GM19023 (cell line): Measurements from ENCODE around the gene ZNF674.
"Not testable (repeated sequence)": the region's sequence is repeated elsewhere in the genome, so short reads cannot be mapped to it uniquely, and the experiment has no call there.

Source experiments
- ATAC-seq: cut with Tn5 transposase; IDR thresholded peaks from one replicate; pipeline ENCODE4 v1.9.1; 2021; ENCODE audit warnings: mild to moderate bottlenecking, moderate library complexity; ENCODE audit not compliant: unreplicated experiment

ZNF674 gene

DNA sequence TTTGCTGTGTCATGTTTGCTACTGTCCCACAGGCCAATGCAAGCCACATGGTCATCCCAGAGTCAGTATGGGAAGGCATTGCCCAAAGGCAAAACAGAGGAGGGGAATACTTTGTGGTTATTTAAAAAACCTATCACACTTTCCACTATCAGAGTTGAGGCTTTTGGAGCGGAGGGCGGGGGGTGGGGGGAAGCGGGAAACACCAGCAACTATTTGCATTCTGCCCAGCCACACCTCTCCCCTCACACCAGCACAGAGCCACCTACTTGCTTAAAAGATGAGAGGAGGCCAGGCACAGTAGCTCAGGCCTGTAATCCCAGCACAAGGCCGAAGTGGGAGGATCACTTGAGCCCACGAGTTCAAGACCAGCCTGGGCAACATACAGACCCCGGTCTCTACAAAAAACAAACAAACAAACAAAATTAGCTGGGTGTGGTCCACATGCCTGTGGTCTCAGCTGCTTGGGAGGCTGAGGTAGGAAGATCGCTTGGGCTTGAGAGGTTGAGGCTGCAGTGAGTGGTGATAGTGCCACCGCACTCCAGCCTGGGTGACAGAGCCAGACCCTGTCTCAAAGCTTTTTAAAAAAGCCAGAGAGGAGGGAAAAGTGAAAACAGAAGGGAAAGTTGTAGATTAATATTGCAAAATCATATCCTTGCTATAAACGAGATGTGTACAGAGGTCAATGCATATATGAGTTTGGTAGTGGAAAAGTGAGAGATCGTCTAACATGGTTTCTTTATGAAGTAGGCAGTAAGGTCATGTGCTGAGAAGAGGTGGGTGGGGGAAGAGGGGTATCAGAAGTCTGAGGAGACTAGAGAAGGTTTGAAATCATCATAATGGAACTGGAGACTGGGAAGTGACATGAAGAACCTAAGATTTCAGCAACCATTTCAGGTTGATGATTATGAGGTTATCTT lies 26.5 kb upstream of the ZNF674 start:
- ATAC-seq, result no peak

DNA sequence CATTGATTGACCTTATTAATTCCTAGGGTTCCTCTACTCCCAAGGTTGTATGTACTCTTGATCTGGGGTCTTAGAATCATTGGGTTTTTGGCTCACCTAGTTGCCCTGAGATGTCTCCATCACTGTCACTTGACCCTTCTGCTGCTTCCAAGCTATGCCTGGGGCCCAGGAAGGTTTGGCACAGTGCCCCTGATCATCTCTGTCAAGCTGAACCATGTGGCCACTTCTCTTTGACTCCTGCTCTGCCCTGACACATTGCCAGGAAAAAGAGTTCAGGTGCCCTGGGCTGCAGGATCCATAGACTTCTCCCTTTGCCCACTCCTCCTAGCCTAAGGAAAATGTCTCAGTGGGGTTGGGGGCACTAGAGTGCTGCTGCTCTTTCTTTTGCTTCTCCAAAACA lies 24.4 kb upstream of the ZNF674 start:
- no peak for ATAC-seq

DNA sequence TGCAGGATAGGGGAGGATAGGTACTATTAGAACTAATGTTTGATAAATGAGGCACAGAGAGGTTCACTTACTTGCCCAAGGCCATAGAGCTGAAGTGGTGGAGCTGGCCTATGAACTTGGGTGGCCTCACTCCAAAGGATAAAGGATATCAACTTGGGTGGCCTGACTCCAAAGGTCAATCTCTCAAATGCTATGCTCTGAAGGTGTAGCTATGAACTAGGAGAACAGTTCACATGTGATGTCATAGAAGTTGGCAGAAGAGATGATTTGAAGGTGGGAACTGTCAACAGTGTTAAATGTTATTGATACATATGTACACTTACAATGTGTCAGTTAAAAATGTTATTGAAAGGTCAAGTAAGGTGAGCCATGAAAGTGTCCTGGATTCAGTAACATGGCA lies 22.2 kb upstream of the ZNF674 start:
- ATAC-seq, result no peak

DNA sequence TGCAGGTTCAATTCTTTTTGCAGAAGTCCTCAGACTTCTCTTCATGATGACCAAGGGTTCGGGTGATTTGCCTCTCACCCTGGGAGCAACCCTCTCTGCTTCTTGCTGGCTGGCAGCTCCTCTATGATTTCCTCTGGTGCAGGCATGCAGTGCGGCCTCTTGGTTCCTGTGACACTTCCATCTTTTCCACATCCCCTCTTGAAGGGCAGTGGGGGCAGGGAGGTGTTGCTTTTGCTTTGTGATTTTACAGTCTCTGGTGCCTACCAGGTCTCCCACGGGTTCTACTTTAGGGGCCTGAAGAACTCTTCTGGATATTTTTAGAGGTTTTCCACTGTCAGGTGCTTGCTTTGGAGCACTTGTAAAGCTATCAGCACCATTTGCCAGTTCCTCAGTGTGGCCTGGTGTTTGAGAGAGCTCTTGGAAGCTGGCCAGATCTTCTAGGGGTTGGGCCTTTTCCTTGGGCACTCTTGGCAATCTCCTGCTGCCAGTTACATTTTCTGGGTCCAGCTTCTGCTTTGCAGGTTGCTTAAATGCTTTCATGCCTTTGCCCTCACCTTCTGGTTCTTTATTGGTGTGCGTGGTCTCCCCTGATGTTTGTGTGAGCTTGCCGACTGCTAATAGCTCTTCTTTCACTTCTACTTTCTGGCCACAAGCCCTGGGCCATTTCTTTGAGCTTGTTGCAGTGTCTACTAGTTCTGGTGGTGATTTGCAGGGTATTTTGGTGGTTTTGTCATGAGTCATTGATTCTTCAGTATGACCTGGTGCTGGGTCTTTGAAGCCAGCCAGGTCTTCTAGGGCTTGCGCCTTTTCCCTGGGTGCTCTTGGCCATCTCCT lies 16.8 kb upstream of the ZNF674 start:
- ATAC-seq, result peak; percentile 99

DNA sequence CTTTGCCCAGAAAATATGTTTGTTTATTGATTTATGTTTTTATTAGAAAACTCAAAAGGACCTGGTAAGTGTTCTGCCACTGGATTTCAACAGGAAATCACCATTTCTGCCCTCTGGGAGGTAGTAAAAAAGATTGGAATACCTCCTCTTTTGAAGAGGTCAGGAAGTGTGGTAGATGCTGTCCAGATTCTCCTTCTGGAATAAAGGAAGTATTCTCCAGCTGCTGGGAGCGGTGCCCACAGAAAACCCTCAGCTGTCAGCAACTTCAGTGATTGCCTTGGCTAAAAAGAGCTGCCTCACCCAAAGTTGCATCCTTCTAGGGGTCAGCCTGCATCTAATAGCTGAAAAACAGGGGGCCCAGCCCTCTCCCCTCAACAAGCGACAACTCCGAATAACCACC lies 13.8 kb upstream of the ZNF674 start:
- ATAC-seq, result no peak

DNA sequence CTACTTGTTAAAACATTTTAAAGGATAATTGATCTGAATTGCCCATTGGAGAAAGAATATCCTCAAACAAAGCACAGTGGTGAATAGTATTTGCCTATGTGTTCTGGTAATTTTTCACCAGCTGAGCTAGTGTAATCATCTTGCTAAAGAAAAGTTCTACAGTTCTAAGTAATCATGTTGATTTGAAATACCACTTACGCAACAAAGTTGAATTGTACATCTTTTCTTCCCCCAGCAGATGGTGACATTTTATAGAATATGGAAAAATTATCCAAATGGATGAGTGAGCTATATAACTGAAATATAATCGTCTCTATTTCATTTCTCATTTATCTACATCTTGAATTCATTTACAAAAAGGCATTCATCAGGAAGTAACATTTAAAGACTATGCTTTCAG lies 9.7 kb upstream of the ZNF674 start:
- no peak for ATAC-seq

DNA sequence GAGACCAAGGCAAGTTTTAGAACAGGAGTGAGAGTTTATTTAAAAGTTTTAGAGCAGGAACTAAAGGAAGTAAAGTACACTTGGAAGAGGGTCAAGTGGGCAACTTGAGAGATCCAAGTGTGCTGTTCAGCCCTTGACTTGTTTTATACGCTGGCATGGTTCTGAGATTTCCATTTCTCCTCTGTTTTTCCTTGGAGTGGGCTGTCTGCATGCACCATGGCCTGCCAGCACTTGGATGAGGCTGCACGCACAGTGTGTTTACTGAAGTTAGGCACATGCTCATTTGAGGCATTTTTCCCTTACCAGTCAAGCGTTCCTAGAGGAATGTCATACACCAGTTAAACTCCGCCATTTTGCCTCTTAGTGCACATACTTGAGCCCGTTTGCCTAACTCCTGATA lies 8.7 kb upstream of the ZNF674 start:
- ATAC-seq, result no peak

DNA sequence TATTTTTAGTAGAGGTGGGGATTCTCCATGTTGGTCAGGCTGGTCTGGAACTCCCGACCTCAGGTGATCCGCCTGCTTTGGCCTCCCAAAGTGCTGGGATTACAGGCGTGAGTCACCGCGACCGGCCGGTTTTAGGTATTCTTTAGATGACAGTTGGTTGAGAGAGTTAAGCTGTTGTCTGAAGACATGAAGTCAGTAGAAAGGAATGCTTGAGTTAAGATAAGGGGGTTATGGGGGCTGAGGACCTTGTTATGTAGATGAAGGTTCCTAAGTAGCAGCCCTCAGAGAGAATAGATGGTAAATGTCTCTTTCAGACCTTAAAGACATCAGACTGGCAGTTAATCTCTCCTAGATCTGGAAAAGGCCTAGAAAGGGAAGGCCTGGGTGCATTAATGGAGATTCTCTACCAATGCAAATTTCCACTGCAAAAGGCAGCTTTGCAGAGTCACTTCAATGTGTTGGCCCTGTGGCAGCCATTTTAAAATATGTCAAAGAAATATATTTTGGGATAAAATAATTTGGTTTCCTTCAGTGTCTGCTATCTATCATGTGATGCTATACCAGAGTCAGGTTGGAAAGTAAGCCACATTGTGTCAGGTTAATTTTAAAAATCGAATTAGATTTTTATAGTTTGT lies 6.4 kb upstream of the ZNF674 start:
- no peak for ATAC-seq

DNA sequence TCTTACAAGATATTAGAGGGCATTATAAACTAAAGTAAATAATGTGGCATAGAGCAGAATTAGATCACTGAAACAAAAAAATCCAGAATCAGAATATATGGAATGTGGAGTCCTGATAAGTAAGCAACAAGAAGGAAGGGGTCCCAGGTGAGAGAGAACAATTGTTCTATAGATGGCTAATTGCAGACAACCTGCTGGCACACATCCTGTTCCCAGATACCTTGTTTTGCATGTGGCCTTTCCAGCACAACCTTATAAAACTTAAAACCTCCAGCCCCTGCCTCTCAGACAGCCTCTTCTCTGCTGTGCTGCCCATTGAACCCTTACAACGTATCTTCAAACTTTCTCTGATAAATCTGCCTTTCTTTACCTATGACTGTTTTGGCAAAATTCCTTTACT lies 4.7 kb upstream of the ZNF674 start:
- ATAC-seq, result no peak

DNA sequence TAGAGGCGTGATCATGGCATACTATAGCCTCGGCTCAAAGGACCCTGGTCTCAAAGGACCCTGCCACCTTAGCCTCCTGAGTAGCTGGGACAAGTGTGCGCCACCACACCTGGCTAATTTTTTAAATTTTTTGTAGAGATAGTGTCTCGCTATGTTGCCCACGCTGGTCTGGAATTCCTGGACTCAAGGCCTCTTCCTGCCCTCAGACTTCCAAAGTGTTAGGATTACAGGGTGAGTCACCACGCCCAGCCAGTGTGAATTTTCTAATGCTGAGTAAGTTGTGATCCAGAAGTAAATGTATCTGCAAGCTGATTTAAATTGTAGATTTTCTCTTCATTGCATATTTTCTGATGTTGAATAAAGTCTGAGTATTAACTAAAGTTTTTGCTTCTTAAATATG lies 2.6 kb upstream of the ZNF674 start:
- ATAC-seq, result no peak

DNA sequence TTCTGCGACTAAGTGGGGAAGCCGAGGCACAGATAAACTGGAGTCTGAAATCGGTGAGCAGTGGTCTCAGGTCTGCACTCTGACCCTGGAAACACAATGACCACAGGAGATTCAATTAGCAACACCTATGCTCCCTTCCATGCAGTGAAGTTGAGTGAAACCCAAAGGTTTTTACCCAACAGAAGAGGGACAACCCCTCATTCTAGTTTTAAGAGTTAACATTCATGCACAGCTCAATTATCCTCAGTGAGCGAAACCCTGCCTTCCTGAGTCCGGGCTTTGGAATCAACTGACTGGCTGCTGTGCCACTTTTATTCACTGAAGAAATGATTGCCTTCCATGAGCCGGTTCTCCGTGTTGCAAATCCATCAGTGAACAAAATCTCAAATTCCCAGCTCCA lies 694 bp downstream of the ZNF674 start:
- ATAC-seq, result not testable (repeated sequence)

DNA sequence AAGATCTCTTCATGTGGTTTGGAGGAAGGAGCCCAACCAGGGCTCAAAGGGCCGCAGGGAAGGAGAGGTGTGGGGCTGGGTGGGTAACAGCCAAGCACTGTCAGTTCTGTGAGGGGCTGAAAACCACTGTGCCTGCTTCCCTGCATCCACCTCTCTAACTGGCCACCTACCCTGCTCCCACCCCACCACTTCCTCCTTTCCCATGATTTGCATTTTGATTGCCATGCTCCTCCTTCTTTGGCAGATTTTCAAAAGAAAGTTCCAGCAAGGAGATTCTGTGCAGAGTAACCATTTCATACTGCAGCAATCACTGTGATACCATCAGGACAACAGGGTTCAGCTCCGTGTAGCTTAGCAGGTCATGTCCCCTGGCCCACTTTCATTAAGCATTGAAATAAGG lies 1.8 kb downstream of the ZNF674 start:
- ATAC-seq, result no peak

DNA sequence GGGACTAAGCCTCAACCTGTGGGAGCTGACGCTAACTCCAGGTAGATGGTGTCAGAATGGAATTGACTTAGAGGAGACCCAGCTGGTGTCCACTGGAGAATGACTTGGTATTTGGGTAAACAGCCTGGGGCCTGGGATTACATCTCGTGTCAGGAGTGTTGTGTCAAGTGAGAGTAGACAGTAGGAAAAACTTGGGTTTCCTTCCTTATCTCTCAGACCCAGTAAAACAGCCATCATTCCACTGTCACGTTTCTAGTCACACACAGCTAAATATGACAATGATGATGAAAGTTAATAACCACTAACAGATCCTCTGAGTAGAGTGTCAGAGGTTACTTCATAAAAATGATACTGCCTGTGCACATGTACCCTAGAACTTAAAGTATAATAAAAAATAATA lies 13.8 kb downstream of the ZNF674 start:
- no peak for ATAC-seq

DNA sequence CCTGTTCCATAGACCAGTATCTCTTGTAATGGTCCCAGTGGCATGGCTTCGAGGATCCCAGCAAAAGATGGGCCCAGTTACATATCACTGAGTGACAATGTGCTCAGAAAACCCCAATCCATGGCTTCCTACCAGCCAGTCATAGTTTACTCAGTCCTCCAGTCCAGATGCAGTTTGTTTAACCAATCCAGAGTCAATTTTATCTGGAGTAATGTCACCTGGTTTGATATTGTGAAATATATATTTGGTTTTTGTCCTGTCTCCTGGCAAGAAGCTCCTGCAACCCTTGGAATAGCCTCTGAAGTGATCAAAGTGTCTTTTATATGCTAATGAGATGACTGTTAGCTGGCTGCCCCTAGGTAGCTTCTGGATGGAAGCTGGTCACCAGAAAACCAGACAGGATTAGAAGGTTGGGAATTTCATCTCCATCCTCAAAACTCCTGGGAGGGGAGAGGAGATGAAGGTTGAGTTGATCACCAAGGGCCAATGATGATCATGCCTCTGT lies 14.8 kb downstream of the ZNF674 start:
- ATAC-seq, result not testable (repeated sequence)

DNA sequence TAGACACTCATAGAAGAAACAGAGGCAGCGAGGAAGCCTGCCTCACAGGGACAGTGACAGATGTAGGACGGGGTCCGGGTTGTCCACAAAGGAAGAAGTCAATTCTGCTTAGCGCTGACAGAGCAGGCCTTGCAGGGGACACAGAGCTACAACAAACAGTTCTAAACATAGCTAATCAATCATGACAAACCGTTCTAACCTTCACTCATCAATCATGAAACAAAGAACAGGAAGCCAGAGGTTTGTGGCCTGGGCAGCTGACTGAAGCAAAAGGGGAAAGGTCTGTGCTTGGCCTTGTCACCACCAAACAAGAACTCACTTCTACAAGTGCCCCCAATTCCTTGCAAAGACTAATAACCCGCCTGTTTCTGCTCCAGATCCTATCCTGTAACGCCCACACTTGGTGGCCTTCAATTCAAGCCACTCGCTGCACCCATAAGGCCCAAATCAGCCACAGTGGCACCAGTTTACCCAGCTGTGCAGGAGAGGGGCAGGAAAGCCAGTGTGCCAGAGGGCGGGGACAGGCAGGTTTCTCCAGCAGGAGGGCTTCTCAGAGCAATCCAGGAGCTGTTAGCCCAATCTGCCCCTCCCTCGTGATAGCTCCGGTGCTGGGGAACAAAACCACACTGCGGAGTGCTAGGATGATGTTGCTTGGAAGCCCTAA lies 15.3 kb downstream of the ZNF674 start:
- not testable (repeated sequence) for ATAC-seq

DNA sequence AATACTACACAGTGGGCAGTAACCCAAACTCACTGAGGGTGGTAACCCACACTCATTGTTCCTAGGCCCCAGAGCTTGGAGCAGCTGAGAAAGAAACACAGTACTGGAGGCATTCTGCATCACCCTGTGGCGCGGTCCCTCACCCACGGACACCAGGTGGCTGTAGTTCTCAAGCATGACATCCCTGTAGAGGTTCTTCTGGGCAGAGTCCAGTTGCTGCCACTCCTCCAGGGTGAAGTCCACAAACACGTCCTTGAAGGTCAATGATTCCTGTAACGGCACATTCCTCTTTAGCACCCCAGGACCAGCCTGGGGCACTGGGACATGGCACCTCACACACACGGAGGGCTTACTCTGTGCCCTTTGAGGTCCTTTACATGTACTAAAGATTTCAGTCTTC lies 16.6 kb downstream of the ZNF674 start:
- ATAC-seq, result not testable (repeated sequence)

DNA sequence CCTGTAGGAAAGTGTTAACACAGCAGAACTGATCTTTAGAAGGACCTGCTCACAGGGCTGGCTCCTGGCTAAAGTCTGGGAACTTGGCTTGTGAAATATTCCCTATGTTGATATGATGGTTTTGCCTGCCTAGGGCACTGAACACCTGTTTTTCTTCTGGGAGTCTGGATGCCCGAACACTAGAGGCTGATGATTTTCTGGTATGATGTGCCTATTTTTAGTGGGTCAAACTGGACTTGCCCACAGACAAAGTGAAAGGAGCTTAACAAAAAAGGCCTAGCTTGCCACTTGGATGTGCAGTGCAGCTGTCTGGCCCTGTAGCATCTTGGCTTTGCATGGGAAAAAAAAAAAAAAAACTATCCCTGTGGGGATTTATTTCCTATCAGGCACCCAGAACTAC lies 39.1 kb downstream of the ZNF674 start:
- no peak for ATAC-seq

DNA sequence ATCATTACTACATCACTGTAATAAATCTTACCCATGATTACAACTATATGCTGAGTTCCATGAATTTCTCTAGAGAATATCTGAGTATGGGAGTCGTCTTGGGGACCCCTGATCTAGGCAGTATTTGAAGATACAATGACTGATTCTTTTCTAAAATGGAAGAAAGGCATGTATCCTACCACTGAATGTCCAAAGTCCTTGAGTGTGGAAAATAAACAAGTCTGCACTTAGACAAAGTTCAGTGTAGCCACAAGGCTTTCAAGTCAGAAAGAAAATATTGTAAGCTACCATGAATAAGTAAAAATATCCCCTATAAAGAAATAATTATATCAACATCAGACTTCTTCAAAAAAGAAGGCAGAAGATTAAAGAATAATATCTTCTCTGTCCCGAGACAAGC lies 42.4 kb downstream of the ZNF674 start:
- no peak for ATAC-seq

DNA sequence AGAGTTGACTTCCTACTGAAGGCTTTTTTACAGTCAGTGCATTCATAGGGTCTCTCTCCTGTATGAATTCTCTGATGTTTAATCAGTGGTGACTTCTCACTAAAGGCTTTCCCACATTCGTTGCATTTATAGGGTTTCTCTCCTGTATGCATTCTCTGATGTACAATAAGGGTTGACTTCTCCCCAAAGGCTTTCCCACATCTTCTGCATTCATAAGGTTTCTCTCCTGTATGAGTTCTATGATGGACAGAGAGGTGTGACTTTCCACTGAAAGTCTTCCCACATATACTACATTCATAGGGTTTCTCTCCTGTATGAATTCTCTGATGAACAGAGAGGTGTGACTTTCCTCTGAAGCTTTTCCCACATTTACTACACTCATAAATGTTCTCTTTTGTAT lies 45.2 kb downstream of the ZNF674 start:
- ATAC-seq, result no peak

DNA sequence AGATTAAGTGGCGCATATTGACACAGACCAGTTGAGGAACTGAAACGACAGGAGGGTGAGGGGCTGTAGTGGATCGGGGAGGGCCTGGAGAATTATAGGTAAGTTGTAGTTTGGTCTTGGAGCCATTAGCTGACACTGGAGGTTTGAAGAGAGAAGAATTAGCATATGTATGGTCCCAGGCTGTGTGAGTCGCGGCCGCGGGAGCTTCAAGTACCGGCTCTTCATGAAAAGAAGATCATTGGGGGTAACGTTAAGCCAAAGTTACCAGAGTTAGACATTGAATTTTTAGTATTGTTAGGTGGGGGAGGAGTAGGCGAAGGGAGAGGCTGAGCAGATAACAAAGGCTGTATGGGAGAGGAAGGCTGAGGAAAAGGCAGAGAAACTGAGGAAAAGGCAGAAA lies 56.5 kb downstream of the ZNF674 start:
- ATAC-seq, result no peak

DNA sequence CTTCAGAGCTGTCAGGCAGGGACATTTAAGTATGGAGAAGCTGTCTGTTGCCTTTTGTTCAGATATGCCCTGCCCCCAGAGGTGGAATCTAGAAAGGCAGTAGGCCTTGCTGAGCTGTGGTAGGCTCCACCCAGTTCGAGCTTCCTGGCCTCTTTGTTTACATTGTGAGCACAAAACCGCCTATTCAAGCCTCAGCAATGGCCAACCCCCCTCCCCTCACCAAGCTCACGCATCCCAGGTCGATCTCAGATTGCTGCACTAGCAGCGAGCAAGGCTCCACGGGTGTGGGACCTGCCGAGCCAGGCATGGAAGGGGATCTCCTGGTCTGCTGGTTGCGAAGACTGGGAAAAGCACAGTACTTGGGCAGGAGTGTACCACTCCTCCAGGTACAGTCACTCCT lies 59.3 kb downstream of the ZNF674 start:
- ATAC-seq, result no peak
